Putamen (tissue), 1 donor: ENCODE measurements around the gene PSG11.
"Not testable (repeated sequence)": the region's sequence is repeated elsewhere in the genome, so short reads cannot be mapped to it uniquely, and the experiment has no call there.

Experiments
- DNase-seq: peaks from one replicate; pipeline ENCODE4 v3.0.0-alpha.2; 2016; ENCODE audit warnings: low spot score

Gene PSG11

GRCh38 chr19:42988206-42988605, 38.1 kb downstream of the PSG11 start:
- DNase-seq = not testable (repeated sequence)

DNA sequence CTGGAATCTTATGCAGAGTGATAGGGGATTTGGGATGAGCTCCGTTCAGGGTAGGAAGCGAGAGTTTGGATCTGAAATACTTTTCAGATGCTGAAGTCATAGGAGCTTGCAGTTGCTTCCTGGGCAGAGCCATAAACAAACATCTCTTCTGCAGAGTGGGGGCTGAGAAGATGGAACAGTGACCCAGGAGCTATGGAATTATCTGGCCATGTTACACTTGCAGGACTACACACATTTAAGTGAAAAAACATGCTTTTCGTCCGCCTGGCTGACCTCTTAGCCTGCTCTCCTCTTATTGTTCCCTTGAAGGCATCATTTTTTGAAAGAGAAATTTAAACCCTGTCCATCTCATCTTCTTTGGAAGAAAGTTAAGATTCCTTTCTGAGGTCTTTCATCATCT, 40.7 kb downstream of the PSG11 start:
- DNase-seq = no peak

DNA sequence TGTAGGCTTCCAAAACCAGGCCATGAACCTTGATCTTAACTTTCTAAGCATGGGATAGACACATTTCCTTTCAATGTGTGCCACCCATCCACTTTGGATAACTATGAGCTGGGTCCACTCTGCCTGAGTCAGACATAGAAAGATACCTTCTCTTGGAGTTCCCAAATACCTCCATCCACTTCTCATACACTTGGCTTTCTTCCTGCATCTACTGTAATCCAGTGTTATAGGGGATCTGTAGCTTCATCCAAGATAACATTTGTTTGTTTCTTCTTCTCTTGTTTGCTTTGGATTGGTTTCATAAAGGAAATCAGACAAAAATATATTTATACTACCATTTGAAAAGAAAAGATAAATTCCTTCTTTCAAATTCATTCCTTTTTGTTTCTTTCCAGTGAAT, 44.2 kb downstream of the PSG11 start:
- not testable (repeated sequence) for DNase-seq

DNA sequence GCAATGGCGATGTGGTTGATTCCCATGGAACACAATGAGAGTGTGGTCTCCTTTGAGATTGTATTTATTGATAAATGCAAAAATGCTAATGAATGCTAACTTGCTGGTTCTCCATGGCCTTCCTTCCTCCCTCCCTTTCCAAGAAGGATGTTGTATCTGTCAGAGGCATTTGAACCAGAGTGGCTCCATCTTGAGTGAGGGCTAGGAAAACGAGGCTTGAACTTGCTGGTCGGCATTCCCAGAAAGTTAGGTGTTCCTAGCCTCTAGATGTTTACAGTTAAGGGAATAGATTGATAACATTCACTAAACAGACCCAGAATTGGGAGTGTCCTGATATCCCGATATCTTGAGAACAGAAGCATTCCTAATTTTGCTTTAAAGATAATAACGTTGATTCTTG, 54.8 kb downstream of the PSG11 start:
- not testable (repeated sequence) for DNase-seq

- DNase-seq = no peak
Measured at GRCh38 chr19:42965176-42965575, 61.1 kb downstream of the PSG11 start.

DNA sequence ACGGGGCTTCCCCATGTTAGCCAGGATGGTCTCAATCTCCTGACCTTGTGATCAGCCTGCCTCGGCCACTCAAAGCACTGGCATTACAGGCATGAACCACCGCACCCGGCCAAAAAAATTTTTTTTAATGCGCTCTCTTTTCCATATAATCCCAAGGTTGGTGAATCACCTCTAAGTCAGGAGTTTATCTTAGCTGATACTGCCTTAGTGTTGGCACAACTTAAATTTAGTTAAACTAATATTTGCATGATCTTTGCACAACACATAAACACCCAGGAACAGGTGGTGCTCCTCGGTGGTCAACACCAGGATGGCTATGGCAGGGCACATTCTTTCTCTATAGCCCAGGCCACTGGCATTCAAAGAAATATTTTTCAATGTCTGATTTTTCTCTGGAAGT, 65.2 kb downstream of the PSG11 start:
- DNase-seq = no peak
